HG03354 (cell line): ENCODE measurements around the gene SELENON.

Experiments
- ATAC-seq: cut with Tn5 transposase; IDR thresholded peaks from one replicate; pipeline ENCODE4 v1.9.1; 2021; ENCODE audit warnings: mild to moderate bottlenecking; ENCODE audit not compliant: unreplicated experiment, poor library complexity, severe bottlenecking

SELENON gene

GRCh38 chr1:25769625-25770383, 30.2 kb upstream of the SELENON start:
- ATAC-seq: no peak

GRCh38 chr1:25770541-25771220, 29.3 kb upstream of the SELENON start:
- no peak for ATAC-seq

- ATAC-seq: no peak
These were observed 28.5 kb upstream of the SELENON start for GRCh38 chr1:25771221-25772114.

GRCh38 chr1:25772164-25772563, 27.8 kb upstream of the SELENON start:
- no peak for ATAC-seq

GRCh38 chr1:25772692-25773245, 27.2 kb upstream of the SELENON start:
- no peak for ATAC-seq

- no peak for ATAC-seq
These were observed 26.4 kb upstream of the SELENON start for GRCh38 chr1:25773441-25774125.

GRCh38 chr1:25774206-25774803, 25.7 kb upstream of the SELENON start:
- no peak for ATAC-seq

- ATAC-seq: peak; percentile 67
These were observed 24.8 kb upstream of the SELENON start for GRCh38 chr1:25774921-25775771.

- ATAC-seq: no peak
These were observed 20.6 kb upstream of the SELENON start for GRCh38 chr1:25779388-25779787.

GRCh38 chr1:25779894-25780293, 20.1 kb upstream of the SELENON start:
- no peak for ATAC-seq

GRCh38 chr1:25780318-25781129, 19.5 kb upstream of the SELENON start:
- ATAC-seq: no peak

- ATAC-seq: no peak
These were observed 18.9 kb upstream of the SELENON start for GRCh38 chr1:25781130-25781433.

- no peak for ATAC-seq
These were observed 17.3 kb upstream of the SELENON start for GRCh38 chr1:25782608-25783201.

- ATAC-seq: no peak
These were observed 15.4 kb upstream of the SELENON start for GRCh38 chr1:25784575-25785051.

GRCh38 chr1:25785333-25786067, 14.5 kb upstream of the SELENON start:
- ATAC-seq: no peak

- no peak for ATAC-seq
These were observed 12.9 kb upstream of the SELENON start for GRCh38 chr1:25786887-25787759.
